K562 (cell line): ENCODE measurements around the gene HIVEP2. TPM values are rescaled to one million over a fixed set of nuclear protein-coding genes. Genes with fewer than 3 reads are reported as not detected.

Source experiments
- ATAC-seq: fragments of 200-7000 bp; cut with Tn5 transposase; 3 replicates; pipeline ENCODE4 v1.9.1; 2020; ENCODE audit warnings: moderate library complexity
- BruUV-seq: library from RNA; stranded (reverse); fragments of 400-500 nt; replicated peaks from 2 replicates; lab custom pipeline; 2021; lab: Mats Ljungman, UMichigan
- CTCF ChIA-PET: fragments of 300-600 bp; formaldehyde crosslinking; extraction: SDS; loops from one replicate; lab custom pipeline; 2021; ENCODE audit warnings: low intra/inter-chr PET ratio; lab: Yijun Ruan, JAX
- POLR2A ChIA-PET: fragments of 300-600, 350-650 bp; sonication (Branson Sonifier 250); formaldehyde crosslinking; extraction: SDS; loops from one replicate; lab custom pipeline; 2021; ENCODE audit warnings: antibody characterized with exemption, inconsistent platforms; lab: Yijun Ruan, JAX
- DNase-seq, 4 experiments: peaks; one replicate each; pipeline versions ENCODE4 v3.0.0 to v3.0.0-alpha.2; 2011 to 2018; ENCODE audit warnings: low spot score in 3 of 4, mixed read lengths in 3 of 4; ENCODE audit errors: extremely low read depth in 1 of 4
- FAIRE-seq: peaks from 2 replicates; lab custom pipeline; 2011; peaks lifted over from hg19 to GRCh38; lab: Jason Lieb, UNC
- H2AFZ ChIP-seq: 2 replicates; pipeline ENCODE4 v1.6.0; 2011; ENCODE audit warnings: low read depth, low read length, control low read depth, inconsistent platforms
- H3K27ac ChIP-seq: fragments of 200-600 bp; 3 replicates; pipeline ENCODE4 v1.8.0; 2011; ENCODE audit warnings: low read depth, mild to moderate bottlenecking, control low read depth, inconsistent platforms, low read length, moderate library complexity, mixed read lengths; ENCODE audit errors: extremely low read depth
- H3K27me3 ChIP-seq, 2 experiments: fragments of 300-600 bp in 1 of 2; 2 replicates in 1 of 2; 3 replicates in 1 of 2; pipeline versions ENCODE4 v1.6.0 to v1.8.0; 2011; ENCODE audit warnings: inconsistent platforms in 2 of 2, low read length in 2 of 2, mild to moderate bottlenecking in 1 of 2, mixed read lengths in 1 of 2, moderate library complexity in 1 of 2; ENCODE audit not compliant: control insufficient read depth in 2 of 2, insufficient read depth in 2 of 2
- H3K36me3 ChIP-seq: fragments of 300-600 bp; 3 replicates; pipeline ENCODE4 v1.8.0; 2011; ENCODE audit warnings: mild to moderate bottlenecking, low read length, inconsistent platforms; ENCODE audit not compliant: control insufficient read depth, insufficient read depth
- H3K4me1 ChIP-seq, 2 experiments: fragments of 200-600 bp in 1 of 2; replicated peaks in 1 of 2; 2 replicates in 1 of 2; 3 replicates in 1 of 2; pipeline versions ENCODE4 v1.5.1 to v1.8.0; 2011; ENCODE audit warnings: inconsistent platforms in 2 of 2, low read length in 2 of 2, mild to moderate bottlenecking in 1 of 2, mixed read lengths in 1 of 2, moderate library complexity in 1 of 2; ENCODE audit not compliant: control insufficient read depth in 2 of 2, insufficient read depth in 2 of 2
- H3K4me2 ChIP-seq: 2 replicates; pipeline ENCODE4 v1.6.1; 2011; ENCODE audit warnings: low read length, control low read depth, inconsistent platforms, mixed read lengths; ENCODE audit not compliant: insufficient read depth
- H3K4me3 ChIP-seq: fragments of 200-600 bp; sonication (generic), shearing (Covaris generic); 2 replicates; pipeline ENCODE4 v1.5.1; 2016; ENCODE audit warnings: control low read depth, inconsistent platforms
- H3K79me2 ChIP-seq: fragments of 200-600 bp; 3 replicates; pipeline ENCODE4 v1.8.0; 2011; ENCODE audit warnings: low read length, inconsistent platforms; ENCODE audit not compliant: control insufficient read depth, insufficient read depth
- H3K9ac ChIP-seq, 2 experiments: 2 replicates each; pipeline versions ENCODE4 v1.6.0 to v1.6.1; 2011; ENCODE audit warnings: low read depth in 2 of 2, low read length in 2 of 2, control low read depth in 1 of 2, inconsistent platforms in 1 of 2, mild to moderate bottlenecking in 1 of 2, mixed read lengths in 1 of 2; ENCODE audit not compliant: insufficient read depth in 1 of 2
- H3K9me1 ChIP-seq: one replicate; pipeline ENCODE4 v1.6.0; 2011; ENCODE audit warnings: inconsistent platforms, mild to moderate bottlenecking, low read length, moderate library complexity; ENCODE audit not compliant: control insufficient read depth, insufficient read depth
- H3K9me3 ChIP-seq: replicated peaks from 2 replicates; pipeline ENCODE4 v1.5.1; 2011; ENCODE audit warnings: low read depth, low read length, inconsistent platforms; ENCODE audit not compliant: control insufficient read depth, insufficient read depth
- H4K20me1 ChIP-seq: replicated peaks from 2 replicates; pipeline ENCODE4 v1.6.1; 2011; ENCODE audit warnings: low read length, inconsistent platforms, mixed read lengths; ENCODE audit not compliant: control insufficient read depth, insufficient read depth
- BCOR ChIP-seq: fragments of 450-650 bp; IDR thresholded peaks from 2 replicates; pipeline ENCODE4 v1.6.1; 2016
- ETV5 ChIP-seq: sonication (generic); formaldehyde crosslinking; IDR thresholded peaks from 2 replicates; pipeline ENCODE4 v1.4.0; 2020; ENCODE audit warnings: low read depth, mild to moderate bottlenecking, missing genetic modification reagents
- HDAC2 ChIP-seq: fragments of 450-650 bp; IDR thresholded peaks from 2 replicates; pipeline ENCODE4 v1.6.1; 2016; ENCODE audit warnings: mild to moderate bottlenecking
- MAFF ChIP-seq: IDR thresholded peaks from 2 replicates; pipeline ENCODE4 v1.6.1; 2012; ENCODE audit warnings: low read length, improper control_type of control experiment
- NFYB ChIP-seq: IDR thresholded peaks from 2 replicates; pipeline ENCODE4 v1.6.1; 2011; ENCODE audit warnings: mild to moderate bottlenecking, moderate library complexity; ENCODE audit not compliant: insufficient read length; ENCODE audit errors: extremely low read depth
- PHF21A ChIP-seq: fragments of 450-650 bp; IDR thresholded peaks from 2 replicates; pipeline ENCODE4 v1.6.1; 2017; ENCODE audit warnings: low read depth, borderline replicate concordance
- RBM22 ChIP-seq: fragments of 200-400 bp; formaldehyde crosslinking; IDR thresholded peaks from 2 replicates; pipeline ENCODE4 v1.6.1; 2018; ENCODE audit warnings: low read length, low read depth; ENCODE audit not compliant: poor library complexity, severe bottlenecking
- RFX1 ChIP-seq: fragments of 450-650 bp; IDR thresholded peaks from 2 replicates; pipeline ENCODE4 v1.6.1; 2016; ENCODE audit warnings: mild to moderate bottlenecking, moderate library complexity
- SPI1 ChIP-seq: IDR thresholded peaks from 2 replicates; pipeline ENCODE4 v1.6.1; 2011; ENCODE audit warnings: low read depth, low read length, control low read depth, borderline replicate concordance
- TAL1 ChIP-seq: fragments of 450-650 bp; IDR thresholded peaks from 2 replicates; pipeline ENCODE4 v1.6.1; 2016; ENCODE audit warnings: mild to moderate bottlenecking
- ZNF143 ChIP-seq: sonication (generic); formaldehyde crosslinking; IDR thresholded peaks from 2 replicates; pipeline ENCODE4 v1.9.0; 2022; ENCODE audit warnings: mild to moderate bottlenecking, missing genetic modification reagents
- ZNF384 ChIP-seq: IDR thresholded peaks from 2 replicates; pipeline ENCODE4 v1.6.1; 2012; ENCODE audit warnings: low read depth, low read length, improper control_type of control experiment
- WGBS: fragments of 100-300 bp; shearing (Covaris generic); methylation state at CpG from one replicate; pipeline ENCODE4 v1.1.6; 2016; ENCODE audit warnings: low coverage, mixed read lengths; ENCODE audit not compliant: insufficient coverage; ENCODE audit errors: missing lambda C conversion rate; 5-methylcytosine and 5-hydroxymethylcytosine counted together
- in situ Hi-C: fragments of 300-500 bp; cut with MboI; formaldehyde crosslinking; loops from 4 replicates; pipeline ENCODE4 v1.15.0; 2018; ENCODE audit warnings: inconsistent platforms, mixed read lengths
- intact Hi-C: fragments of 100-400 bp; cut with micrococcal nuclease; formaldehyde crosslinking; loops from 2 replicates; pipeline ENCODE4 v1.14.2; 2022
- polyA plus RNA-seq, 8 experiments: library from polyadenylated mRNA; depleted of rRNA in 4 of 8; stranded (reverse) in 5 of 8; unstranded in 3 of 8; fragments of >200 nt; fragmentation: Nextera tagmentation in 2 of 8; fragmentation: Illumina TruSeq in 1 of 8; extraction: Ambion mirVana in 2 of 8; extraction: Trizol in 1 of 8; gene quantifications; 2 replicates each; pipeline versions ENCODE4 v1.2.1 to v1.2.3, GENCODE V29; 2011 to 2014; ENCODE audit warnings: inconsistent platforms in 1 of 8, missing spikeins in 1 of 8
- total RNA-seq, 7 experiments: library from RNA; depleted of rRNA in 6 of 7; stranded (reverse); fragments of >200 nt in 6 of 7; fragmentation: Illumina TruSeq in 2 of 7; extraction: Trizol in 2 of 7; gene quantifications; 2 replicates each; pipeline versions ENCODE4 v1.2.1 to v1.2.3, GENCODE V29; 2011 to 2021; ENCODE audit warnings: low replicate concordance in 1 of 7
- TF ChIP-seq, protein P1 (sequence below): fragments of 450-650 bp; IDR thresholded peaks from 2 replicates; pipeline ENCODE4 v1.6.1; 2014; ENCODE audit warnings: low read depth, mild to moderate bottlenecking, moderate library complexity, borderline replicate concordance
- TF ChIP-seq, protein P2 (sequence below), 2 experiments: IDR thresholded peaks; 2 replicates each; pipeline ENCODE4 v1.6.1; 2011; ENCODE audit warnings: borderline replicate concordance in 1 of 2, control low read depth in 1 of 2, low read depth in 1 of 2, low read length in 1 of 2, mild to moderate bottlenecking in 1 of 2, mixed read lengths in 1 of 2, moderate library complexity in 1 of 2; ENCODE audit not compliant: insufficient read depth in 1 of 2, insufficient read length in 1 of 2, poor library complexity in 1 of 2, severe bottlenecking in 1 of 2; ENCODE audit errors: extremely low read depth in 1 of 2
- TF ChIP-seq, protein P3 (sequence below): sonication (generic); formaldehyde crosslinking; IDR thresholded peaks from 2 replicates; pipeline ENCODE4 v1.8.0; 2023; ENCODE audit warnings: mild to moderate bottlenecking, missing genetic modification reagents
- TF ChIP-seq, protein P4 (sequence below): sonication (generic); formaldehyde crosslinking; IDR thresholded peaks from 2 replicates; pipeline ENCODE4 v1.5.0; 2020; ENCODE audit warnings: missing genetic modification reagents

Gene HIVEP2
- total and polyA plus RNA-seq, 9 of the 15 experiments (the other 6 are each of a cell fraction or from before 2014, with no cell fraction given): under 0.01 to 1.2 (median 0.31) TPM

DNA sequence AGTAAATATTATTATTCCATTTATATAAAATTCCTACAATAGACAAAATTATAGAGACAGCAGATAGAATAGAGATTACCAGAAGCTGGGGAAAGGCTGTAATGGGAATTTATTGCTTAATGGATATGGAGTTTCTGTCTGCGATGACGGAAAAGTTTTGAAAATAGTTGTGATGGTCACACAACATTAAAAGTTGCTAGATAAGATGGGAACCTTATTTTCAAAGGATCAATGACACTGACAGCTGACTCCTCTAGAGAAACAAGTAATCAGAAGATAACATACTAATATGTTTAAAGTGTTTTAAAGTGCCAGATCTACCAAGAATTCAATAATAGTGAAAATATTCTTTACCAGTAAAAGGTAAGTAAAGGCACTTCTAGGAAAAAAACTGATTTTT is 236.3 kb downstream of the HIVEP2 start:
- H3K4me2 ChIP-seq: no peak overlapping the region

More for the DNA sequence above, 236.3 kb downstream of the HIVEP2 start:
- intact Hi-C loops: no loop called here
- ATAC-seq (no peak), FAIRE-seq (no peak), DNase-seq (no peak)
- no peak overlapping the region for H3K9ac ChIP-seq
- WGBS: 3% methylated on average over 2 of the region's 2 CpGs
- H3K4me3 ChIP-seq: no peak overlapping the region
- H2AFZ ChIP-seq: no peak overlapping the region
- no TSS peak for BruUV-seq
- H3K9me1 ChIP-seq: no peaks in the 10 kb centered on the region
- no peak overlapping the region for H3K27ac ChIP-seq
- H3K36me3 ChIP-seq: no peaks in the 10 kb centered on the region
- in situ Hi-C loops: no loop called here
- TF ChIP-seq TAL1 (no peak), ZNF384 (no peak), BCOR (no peak), RBM22 (no peak), SPI1 (no peak), PHF21A (no peak), HDAC2 (no peak), NFYB (no peak), MAFF (no peak), ZNF143 (CRISPR knock-in tag) (no peak), ETV5 (CRISPR knock-in tag) (no peak), RFX1 (no peak)
- TF ChIP-seq, protein P1, sequence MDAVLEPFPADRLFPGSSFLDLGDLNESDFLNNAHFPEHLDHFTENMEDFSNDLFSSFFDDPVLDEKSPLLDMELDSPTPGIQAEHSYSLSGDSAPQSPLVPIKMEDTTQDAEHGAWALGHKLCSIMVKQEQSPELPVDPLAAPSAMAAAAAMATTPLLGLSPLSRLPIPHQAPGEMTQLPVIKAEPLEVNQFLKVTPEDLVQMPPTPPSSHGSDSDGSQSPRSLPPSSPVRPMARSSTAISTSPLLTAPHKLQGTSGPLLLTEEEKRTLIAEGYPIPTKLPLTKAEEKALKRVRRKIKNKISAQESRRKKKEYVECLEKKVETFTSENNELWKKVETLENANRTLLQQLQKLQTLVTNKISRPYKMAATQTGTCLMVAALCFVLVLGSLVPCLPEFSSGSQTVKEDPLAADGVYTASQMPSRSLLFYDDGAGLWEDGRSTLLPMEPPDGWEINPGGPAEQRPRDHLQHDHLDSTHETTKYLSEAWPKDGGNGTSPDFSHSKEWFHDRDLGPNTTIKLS: no peak
- TF ChIP-seq, protein P2, sequence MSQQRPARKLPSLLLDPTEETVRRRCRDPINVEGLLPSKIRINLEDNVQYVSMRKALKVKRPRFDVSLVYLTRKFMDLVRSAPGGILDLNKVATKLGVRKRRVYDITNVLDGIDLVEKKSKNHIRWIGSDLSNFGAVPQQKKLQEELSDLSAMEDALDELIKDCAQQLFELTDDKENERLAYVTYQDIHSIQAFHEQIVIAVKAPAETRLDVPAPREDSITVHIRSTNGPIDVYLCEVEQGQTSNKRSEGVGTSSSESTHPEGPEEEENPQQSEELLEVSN (IDR thresholded peaks at IDR 0.05; ENCODE audit: borderline replicate concordance in 1 of 2, extremely low read depth in 1 of 2, insufficient read depth in 1 of 2, insufficient read length in 1 of 2, low read depth in 1 of 2, low read length in 1 of 2, poor library complexity in 1 of 2, severe bottlenecking in 1 of 2): no peak
- TF ChIP-seq, protein P3, sequence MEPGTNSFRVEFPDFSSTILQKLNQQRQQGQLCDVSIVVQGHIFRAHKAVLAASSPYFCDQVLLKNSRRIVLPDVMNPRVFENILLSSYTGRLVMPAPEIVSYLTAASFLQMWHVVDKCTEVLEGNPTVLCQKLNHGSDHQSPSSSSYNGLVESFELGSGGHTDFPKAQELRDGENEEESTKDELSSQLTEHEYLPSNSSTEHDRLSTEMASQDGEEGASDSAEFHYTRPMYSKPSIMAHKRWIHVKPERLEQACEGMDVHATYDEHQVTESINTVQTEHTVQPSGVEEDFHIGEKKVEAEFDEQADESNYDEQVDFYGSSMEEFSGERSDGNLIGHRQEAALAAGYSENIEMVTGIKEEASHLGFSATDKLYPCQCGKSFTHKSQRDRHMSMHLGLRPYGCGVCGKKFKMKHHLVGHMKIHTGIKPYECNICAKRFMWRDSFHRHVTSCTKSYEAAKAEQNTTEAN (CRISPR knock-in tag): no peak
- TF ChIP-seq, protein P4, sequence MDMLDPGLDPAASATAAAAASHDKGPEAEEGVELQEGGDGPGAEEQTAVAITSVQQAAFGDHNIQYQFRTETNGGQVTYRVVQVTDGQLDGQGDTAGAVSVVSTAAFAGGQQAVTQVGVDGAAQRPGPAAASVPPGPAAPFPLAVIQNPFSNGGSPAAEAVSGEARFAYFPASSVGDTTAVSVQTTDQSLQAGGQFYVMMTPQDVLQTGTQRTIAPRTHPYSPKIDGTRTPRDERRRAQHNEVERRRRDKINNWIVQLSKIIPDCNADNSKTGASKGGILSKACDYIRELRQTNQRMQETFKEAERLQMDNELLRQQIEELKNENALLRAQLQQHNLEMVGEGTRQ: no peak
- no peaks in the 10 kb centered on the region for H3K79me2 ChIP-seq
- peaks cover 0 to under 1% of the 10 kb centered on the region in 2 experiments; a peak in 1 of 5 replicates for H3K27me3 ChIP-seq
- no peaks in the 10 kb centered on the region for H3K4me1 ChIP-seq
- ChIA-PET CTCF (no interaction called here), POLR2A (no interaction called here)
- no peaks in the 10 kb centered on the region for H3K9me3 ChIP-seq
- no peaks in the 10 kb centered on the region for H4K20me1 ChIP-seq
